Liver (tissue), 9 donors: Measurements from ENCODE around the gene ZNF776. TPM values are rescaled to one million over a fixed set of nuclear protein-coding genes. Genes with fewer than 3 reads are reported as not detected.
A peak's percentile ranks its signal among the peaks of the same experiment; 100 is the strongest.

ENCODE experiments used
- DNase-seq: peaks from one replicate; pipeline ENCODE4 v3.0.0-alpha.2; 2017; ENCODE audit warnings: low spot score
- H3K27ac ChIP-seq, 2 donors: one replicate each; pipeline ENCODE4 v1.7.0; 2013; ENCODE audit warnings: inconsistent platforms in 2 of 2, low read length in 2 of 2, control low read depth in 1 of 2, low read depth in 1 of 2, mild to moderate bottlenecking in 1 of 2
- H3K27me3 ChIP-seq, 4 donors: one replicate each; pipeline versions ENCODE4 v1.6.1 to v1.7.0; 2013; ENCODE audit warnings: low read length in 3 of 4, inconsistent platforms in 1 of 4, mild to moderate bottlenecking in 1 of 4, moderate library complexity in 1 of 4; ENCODE audit not compliant: control insufficient read depth in 4 of 4, insufficient read depth in 4 of 4
- H3K36me3 ChIP-seq, 4 donors: one replicate each; pipeline versions ENCODE4 v1.6.1 to v1.7.0; 2013; ENCODE audit warnings: low read length in 3 of 4, mild to moderate bottlenecking in 3 of 4, low read depth in 1 of 4, moderate library complexity in 1 of 4; ENCODE audit not compliant: control insufficient read depth in 4 of 4, insufficient read depth in 3 of 4
- H3K4me1 ChIP-seq, 4 donors: one replicate each; pipeline versions ENCODE4 v1.6.1 to v1.7.0; 2013; ENCODE audit warnings: low read length in 3 of 4, mild to moderate bottlenecking in 3 of 4, moderate library complexity in 1 of 4; ENCODE audit not compliant: control insufficient read depth in 4 of 4, insufficient read depth in 4 of 4
- H3K4me3 ChIP-seq, 3 donors: one replicate each; pipeline versions ENCODE4 v1.6.1 to v1.7.0; 2013; ENCODE audit warnings: low read length in 3 of 3, control low read depth in 1 of 3, low read depth in 1 of 3, mild to moderate bottlenecking in 1 of 3
- H3K9ac ChIP-seq, 2 donors: one replicate each; pipeline ENCODE4 v1.7.0; 2013; ENCODE audit warnings: low read length in 2 of 2, mild to moderate bottlenecking in 2 of 2, moderate library complexity in 2 of 2, control low read depth in 1 of 2, low read depth in 1 of 2
- H3K9me3 ChIP-seq, 4 donors: one replicate each; pipeline versions ENCODE4 v1.6.1 to v1.7.0; 2013; ENCODE audit warnings: low read length in 3 of 4; ENCODE audit not compliant: control insufficient read depth in 4 of 4
- ATF3 ChIP-seq: IDR thresholded peaks from 2 replicates; pipeline ENCODE4 v1.6.1; 2016; ENCODE audit warnings: antibody characterized with exemption
- EGR1 ChIP-seq, 2 donors: IDR thresholded peaks; 2 replicates each; pipeline ENCODE4 v1.6.1; 2016 to 2018; ENCODE audit warnings: antibody characterized with exemption in 2 of 2, low read depth in 2 of 2
- FOXA1 ChIP-seq: IDR thresholded peaks from 2 replicates; pipeline ENCODE4 v1.6.1; 2016; ENCODE audit warnings: antibody characterized with exemption
- FOXA2 ChIP-seq: IDR thresholded peaks from 2 replicates; pipeline ENCODE4 v1.6.1; 2016; ENCODE audit warnings: antibody characterized with exemption
- GABPA ChIP-seq, 2 donors: IDR thresholded peaks in 1 of 2; conservative IDR thresholded peaks in 1 of 2; 2 replicates each; pipeline ENCODE4 v1.6.1; 2016; ENCODE audit warnings: antibody characterized with exemption in 2 of 2, mild to moderate bottlenecking in 1 of 2, moderate library complexity in 1 of 2
- HNF4A ChIP-seq, 2 donors: conservative IDR thresholded peaks; 2 replicates each; pipeline ENCODE4 v1.6.1; 2016; ENCODE audit warnings: antibody characterized with exemption in 2 of 2, mild to moderate bottlenecking in 2 of 2
- HNF4G ChIP-seq: IDR thresholded peaks from 2 replicates; pipeline ENCODE4 v1.6.1; 2016; ENCODE audit warnings: antibody characterized with exemption
- JUND ChIP-seq, 2 donors: IDR thresholded peaks; 2 replicates each; pipeline ENCODE4 v1.6.1; 2016; ENCODE audit warnings: antibody characterized with exemption in 2 of 2
- NR2F2 ChIP-seq: IDR thresholded peaks from 2 replicates; pipeline ENCODE4 v1.6.1; 2016; ENCODE audit warnings: antibody characterized with exemption
- RAD21 ChIP-seq, 2 donors: IDR thresholded peaks; 2 replicates each; pipeline ENCODE4 v1.6.1; 2016; ENCODE audit warnings: antibody characterized with exemption in 2 of 2, mild to moderate bottlenecking in 2 of 2
- REST ChIP-seq: IDR thresholded peaks from 2 replicates; pipeline ENCODE4 v1.6.1; 2016; ENCODE audit warnings: antibody characterized with exemption, mild to moderate bottlenecking
- RXRA ChIP-seq, 2 donors: IDR thresholded peaks; 2 replicates each; pipeline ENCODE4 v1.6.1; 2017 to 2018; ENCODE audit warnings: antibody characterized with exemption in 2 of 2, mild to moderate bottlenecking in 1 of 2
- SP1 ChIP-seq: IDR thresholded peaks from 2 replicates; pipeline ENCODE4 v1.6.1; 2018; ENCODE audit warnings: antibody characterized with exemption, mild to moderate bottlenecking
- TAF1 ChIP-seq: conservative IDR thresholded peaks from 2 replicates; pipeline ENCODE4 v1.6.1; 2016; ENCODE audit warnings: antibody characterized with exemption, mild to moderate bottlenecking
- YY1 ChIP-seq: IDR thresholded peaks from 2 replicates; pipeline ENCODE4 v1.6.1; 2016; ENCODE audit warnings: antibody characterized with exemption, mild to moderate bottlenecking
- WGBS: extraction: QIAGEN DNeasy Blood & Tissue Kit; methylation state at CpG from one replicate; pipeline ENCODE4 v1.1.7; 2013; 5-methylcytosine and 5-hydroxymethylcytosine counted together
- polyA plus RNA-seq, 2 donors: library from polyadenylated mRNA; stranded (reverse) in 1 of 2; unstranded in 1 of 2; fragments of 200-250 nt in 1 of 2; fragments of >200 nt in 1 of 2; fragmentation: Nextera tagmentation in 1 of 2; extraction: Ambion mirVana in 1 of 2; gene quantifications; one replicate each; pipeline versions ENCODE4 v1.2.1 to v1.2.3, GENCODE V29; 2013 to 2015
- total RNA-seq, 2 donors: library from RNA; depleted of rRNA; stranded (reverse); fragments of >200 nt; gene quantifications; one replicate each; pipeline ENCODE4 v1.2.3, GENCODE V29; 2014
- TF ChIP-seq, protein P1 (sequence below): IDR thresholded peaks from 2 replicates; pipeline ENCODE4 v1.6.1; 2016; ENCODE audit warnings: antibody characterized with exemption
- TF ChIP-seq, protein P2 (sequence below): fragments of 150-350 bp; IDR thresholded peaks from 2 replicates; pipeline ENCODE4 v1.5.1; 2017; ENCODE audit warnings: improper control_type of control experiment, low read depth, low read length; ENCODE audit not compliant: missing input control
- TF ChIP-seq, protein P3 (sequence below): IDR thresholded peaks from 2 replicates; pipeline ENCODE4 v1.6.1; 2016; ENCODE audit warnings: antibody characterized with exemption
- donor health status: healthy.
- donor health status: healthy.
- donor health status: healthy.
- donor health status: healthy.
- donor health status: healthy.

ZNF776 gene
- total and polyA plus RNA-seq, 4 donors, result 2.0 to 20.3 (median 6.4) TPM

DNA sequence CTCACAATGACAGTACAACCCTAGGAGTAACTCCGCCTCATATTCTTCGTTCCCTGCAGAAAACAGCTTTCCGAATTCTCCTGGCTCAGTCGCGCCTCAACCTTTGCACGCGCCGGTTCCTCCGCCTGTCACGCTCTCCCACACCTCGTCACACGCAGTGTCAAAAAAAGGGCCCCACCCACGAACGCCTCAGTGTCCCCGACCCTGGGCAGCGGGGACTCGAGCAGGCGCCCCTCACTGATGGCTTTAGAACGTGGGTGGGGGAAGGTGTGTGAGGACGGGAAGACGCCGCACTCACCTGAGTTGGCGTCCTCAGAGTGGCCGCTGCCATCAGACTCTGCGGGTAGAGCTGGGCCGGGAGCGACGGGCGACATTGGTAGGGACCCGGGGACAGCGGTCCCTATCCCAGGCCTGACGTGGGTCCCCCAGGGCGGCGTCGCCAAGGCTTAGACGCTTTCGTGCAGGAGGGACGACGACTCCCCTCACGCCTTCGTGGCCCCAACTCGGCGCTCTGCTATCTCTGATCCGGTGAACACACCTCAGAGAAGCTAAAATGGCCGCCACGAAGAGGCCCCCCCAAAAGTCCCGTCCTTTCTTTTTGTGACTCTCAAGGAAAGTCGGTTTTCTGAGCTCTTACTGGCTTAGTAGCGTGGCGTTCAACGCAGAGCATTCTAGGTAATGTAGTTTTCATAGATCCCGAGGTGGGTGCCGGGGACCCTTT, 37.8 kb upstream of the ZNF776 start, which contains the start of gene ZNF154:
ZNF154 (minus strand) TSS at position 564 of the 721 bp plus-strand sequence; CDS start at position 331, 233 bp downstream.
- Histone ChIP-seq H3K36me3 (peaks cover 0 to 8% (median 4%) of the 10 kb centered on the region in 4 donors), H3K27me3 (no peaks in the 10 kb centered on the region), H3K27ac (peak within 1 kb of the TSS; percentile 48 to 79), H3K9ac (no peak within 1 kb of the TSS), H3K4me3 (peak within 1 kb of the TSS; percentile 38 to 70 (median 64)), H3K9me3 (peaks cover 31 to 63% (median 40%) of the 10 kb centered on the region in 4 donors), H3K4me1 (peaks cover 0 to 5% (median 1%) of the 10 kb centered on the region in 4 donors)
- TF ChIP-seq FOXA2, result no peak
- peak; percentile 93 for TF ChIP-seq YY1
- peak; percentile 69 for DNase-seq
- WGBS, result 9% methylated on average over 53 of the region's 53 CpGs

DNA sequence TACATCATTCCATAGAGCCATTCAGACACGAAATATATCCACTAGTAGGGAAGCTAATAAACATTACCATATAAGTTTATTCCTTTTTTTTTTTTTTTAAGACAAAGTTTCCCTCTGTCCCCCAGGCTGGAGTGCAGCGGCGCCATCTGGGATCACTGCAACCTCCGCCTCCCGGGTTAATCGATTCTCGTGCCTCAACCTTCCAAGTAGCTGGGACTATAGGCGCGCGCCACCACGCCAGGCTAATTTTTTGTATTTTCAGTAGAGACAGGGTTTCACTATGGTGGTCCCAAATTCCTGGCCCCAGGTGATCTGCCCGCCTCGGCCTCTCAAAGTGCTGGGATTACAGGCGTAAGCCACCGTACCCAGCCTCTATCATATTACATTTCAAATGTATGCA, 37.0 kb upstream of the ZNF776 start:
- Histone ChIP-seq H3K4me1 (peaks cover 0 to 5% (median 1%) of the 10 kb centered on the region in 4 donors), H3K27ac (no peak overlapping the region), H3K9me3 (peaks cover 25 to 57% (median 38%) of the 10 kb centered on the region in 4 donors), H3K27me3 (no peaks in the 10 kb centered on the region), H3K4me3 (peak overlapping the region in 2 of 3 donors; percentile 54 to 70), H3K36me3 (peaks cover 0 to 8% (median 5%) of the 10 kb centered on the region in 4 donors), H3K9ac (no peak overlapping the region)
- no peak for TF ChIP-seq YY1
- TF ChIP-seq ATF3, result no peak
- no peak for TF ChIP-seq REST
- TF ChIP-seq, protein P1, sequence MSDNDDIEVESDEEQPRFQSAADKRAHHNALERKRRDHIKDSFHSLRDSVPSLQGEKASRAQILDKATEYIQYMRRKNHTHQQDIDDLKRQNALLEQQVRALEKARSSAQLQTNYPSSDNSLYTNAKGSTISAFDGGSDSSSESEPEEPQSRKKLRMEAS, result no peak
- no peak for TF ChIP-seq TAF1
- TF ChIP-seq FOXA1, result no peak
- no peak for TF ChIP-seq HNF4A (conservative IDR thresholded peaks at IDR 0.05)
- no peak for TF ChIP-seq HNF4G
- no peak for TF ChIP-seq FOXA2
- no peak for TF ChIP-seq SP1
- TF ChIP-seq NR2F2, result no peak
- TF ChIP-seq, protein P2, sequence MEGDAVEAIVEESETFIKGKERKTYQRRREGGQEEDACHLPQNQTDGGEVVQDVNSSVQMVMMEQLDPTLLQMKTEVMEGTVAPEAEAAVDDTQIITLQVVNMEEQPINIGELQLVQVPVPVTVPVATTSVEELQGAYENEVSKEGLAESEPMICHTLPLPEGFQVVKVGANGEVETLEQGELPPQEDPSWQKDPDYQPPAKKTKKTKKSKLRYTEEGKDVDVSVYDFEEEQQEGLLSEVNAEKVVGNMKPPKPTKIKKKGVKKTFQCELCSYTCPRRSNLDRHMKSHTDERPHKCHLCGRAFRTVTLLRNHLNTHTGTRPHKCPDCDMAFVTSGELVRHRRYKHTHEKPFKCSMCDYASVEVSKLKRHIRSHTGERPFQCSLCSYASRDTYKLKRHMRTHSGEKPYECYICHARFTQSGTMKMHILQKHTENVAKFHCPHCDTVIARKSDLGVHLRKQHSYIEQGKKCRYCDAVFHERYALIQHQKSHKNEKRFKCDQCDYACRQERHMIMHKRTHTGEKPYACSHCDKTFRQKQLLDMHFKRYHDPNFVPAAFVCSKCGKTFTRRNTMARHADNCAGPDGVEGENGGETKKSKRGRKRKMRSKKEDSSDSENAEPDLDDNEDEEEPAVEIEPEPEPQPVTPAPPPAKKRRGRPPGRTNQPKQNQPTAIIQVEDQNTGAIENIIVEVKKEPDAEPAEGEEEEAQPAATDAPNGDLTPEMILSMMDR, result no peak
- no peak for TF ChIP-seq JUND (IDR thresholded peaks at IDR 0.05)
- no peak for TF ChIP-seq GABPA (IDR thresholded peaks at IDR 0.05 in 1 of 2, conservative IDR thresholded peaks at IDR 0.05 in 1 of 2)
- TF ChIP-seq, protein P3, sequence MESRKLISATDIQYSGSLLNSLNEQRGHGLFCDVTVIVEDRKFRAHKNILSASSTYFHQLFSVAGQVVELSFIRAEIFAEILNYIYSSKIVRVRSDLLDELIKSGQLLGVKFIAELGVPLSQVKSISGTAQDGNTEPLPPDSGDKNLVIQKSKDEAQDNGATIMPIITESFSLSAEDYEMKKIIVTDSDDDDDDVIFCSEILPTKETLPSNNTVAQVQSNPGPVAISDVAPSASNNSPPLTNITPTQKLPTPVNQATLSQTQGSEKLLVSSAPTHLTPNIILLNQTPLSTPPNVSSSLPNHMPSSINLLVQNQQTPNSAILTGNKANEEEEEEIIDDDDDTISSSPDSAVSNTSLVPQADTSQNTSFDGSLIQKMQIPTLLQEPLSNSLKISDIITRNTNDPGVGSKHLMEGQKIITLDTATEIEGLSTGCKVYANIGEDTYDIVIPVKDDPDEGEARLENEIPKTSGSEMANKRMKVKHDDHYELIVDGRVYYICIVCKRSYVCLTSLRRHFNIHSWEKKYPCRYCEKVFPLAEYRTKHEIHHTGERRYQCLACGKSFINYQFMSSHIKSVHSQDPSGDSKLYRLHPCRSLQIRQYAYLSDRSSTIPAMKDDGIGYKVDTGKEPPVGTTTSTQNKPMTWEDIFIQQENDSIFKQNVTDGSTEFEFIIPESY, result no peak
- no peak for TF ChIP-seq RAD21 (IDR thresholded peaks at IDR 0.05)
- no peak for TF ChIP-seq RXRA (IDR thresholded peaks at IDR 0.05)
- TF ChIP-seq EGR1 (IDR thresholded peaks at IDR 0.05; ENCODE audit: low read depth in 2 of 2), result no peak
- DNase-seq, result no peak
- 63% methylated on average over 15 of the region's 15 CpGs for WGBS
